Measurements from ENCODE around the gene RSRC1.

- TF ChIP-seq TAF1 (IDR thresholded peaks at IDR 0.05; ENCODE audit: low read depth) (no peak), CREB1 (IDR thresholded peaks at IDR 0.05; ENCODE audit: low read depth) (no peak), ZBTB7A (IDR thresholded peaks at IDR 0.05; ENCODE audit: low read depth) (no peak), REST (IDR thresholded peaks at IDR 0.05; ENCODE audit: low read depth) (no peak), EP300 (IDR thresholded peaks at IDR 0.05; ENCODE audit: borderline replicate concordance) (no peak), CEBPB (IDR thresholded peaks at IDR 0.05) (no peak), YY1 (IDR thresholded peaks at IDR 0.05; ENCODE audit: low read depth) (no peak), TEAD4 (IDR thresholded peaks at IDR 0.05) (no peak), NFIC (IDR thresholded peaks at IDR 0.05) (no peak), RAD21 (IDR thresholded peaks at IDR 0.05; ENCODE audit: low read depth) (no peak), FOXM1 (IDR thresholded peaks at IDR 0.05; ENCODE audit: borderline replicate concordance, low read depth) (no peak), USF1 (IDR thresholded peaks at IDR 0.05) (no peak), EGR1 (IDR thresholded peaks at IDR 0.05) (no peak)
- TF ChIP-seq, protein P1, sequence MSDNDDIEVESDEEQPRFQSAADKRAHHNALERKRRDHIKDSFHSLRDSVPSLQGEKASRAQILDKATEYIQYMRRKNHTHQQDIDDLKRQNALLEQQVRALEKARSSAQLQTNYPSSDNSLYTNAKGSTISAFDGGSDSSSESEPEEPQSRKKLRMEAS (IDR thresholded peaks at IDR 0.05) = no peak
Observed at GRCh38 chr3:158455406-158455805, 345.5 kb downstream of the RSRC1 start.

Data from Ishikawa (cell line).